Measurements from ENCODE around the gene CCL11. TPM values are rescaled to one million over a fixed set of nuclear protein-coding genes. Genes with fewer than 3 reads are reported as not detected.
"Not testable (repeated sequence)": the region's sequence is repeated elsewhere in the genome, so short reads cannot be mapped to it uniquely, and the experiment has no call there.

The CCL11 gene
- total RNA-seq, 1 donor: not detected

DNA sequence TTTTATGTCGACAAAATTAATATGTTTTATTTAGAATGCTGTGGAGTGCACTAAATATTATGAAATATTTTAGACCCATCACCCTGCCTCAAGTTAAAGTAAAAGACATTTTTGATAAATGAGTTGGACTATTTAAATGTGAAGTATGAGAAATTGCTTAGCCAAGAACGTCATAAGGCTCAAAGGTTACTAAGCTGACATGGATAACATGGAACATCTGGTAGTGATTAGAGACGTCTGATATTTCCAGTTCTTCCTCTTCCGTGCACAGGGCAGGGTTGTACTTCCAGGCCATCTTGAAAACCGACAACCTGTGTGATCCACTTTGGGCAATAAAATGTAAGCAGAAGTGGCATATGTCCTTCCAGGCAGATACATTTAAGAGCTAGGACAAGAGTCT is 26.5 kb downstream of the CCL11 start:
- DNase-seq (ENCODE audit: low read depth): peak; percentile 90
- TF ChIP-seq, protein P1, sequence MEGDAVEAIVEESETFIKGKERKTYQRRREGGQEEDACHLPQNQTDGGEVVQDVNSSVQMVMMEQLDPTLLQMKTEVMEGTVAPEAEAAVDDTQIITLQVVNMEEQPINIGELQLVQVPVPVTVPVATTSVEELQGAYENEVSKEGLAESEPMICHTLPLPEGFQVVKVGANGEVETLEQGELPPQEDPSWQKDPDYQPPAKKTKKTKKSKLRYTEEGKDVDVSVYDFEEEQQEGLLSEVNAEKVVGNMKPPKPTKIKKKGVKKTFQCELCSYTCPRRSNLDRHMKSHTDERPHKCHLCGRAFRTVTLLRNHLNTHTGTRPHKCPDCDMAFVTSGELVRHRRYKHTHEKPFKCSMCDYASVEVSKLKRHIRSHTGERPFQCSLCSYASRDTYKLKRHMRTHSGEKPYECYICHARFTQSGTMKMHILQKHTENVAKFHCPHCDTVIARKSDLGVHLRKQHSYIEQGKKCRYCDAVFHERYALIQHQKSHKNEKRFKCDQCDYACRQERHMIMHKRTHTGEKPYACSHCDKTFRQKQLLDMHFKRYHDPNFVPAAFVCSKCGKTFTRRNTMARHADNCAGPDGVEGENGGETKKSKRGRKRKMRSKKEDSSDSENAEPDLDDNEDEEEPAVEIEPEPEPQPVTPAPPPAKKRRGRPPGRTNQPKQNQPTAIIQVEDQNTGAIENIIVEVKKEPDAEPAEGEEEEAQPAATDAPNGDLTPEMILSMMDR (IDR thresholded peaks at IDR 0.05; ENCODE audit: insufficient read depth, low read length): no peak
- no peak overlapping the region for H3K4me3 ChIP-seq (ENCODE audit: low read depth, low read length)

DNA sequence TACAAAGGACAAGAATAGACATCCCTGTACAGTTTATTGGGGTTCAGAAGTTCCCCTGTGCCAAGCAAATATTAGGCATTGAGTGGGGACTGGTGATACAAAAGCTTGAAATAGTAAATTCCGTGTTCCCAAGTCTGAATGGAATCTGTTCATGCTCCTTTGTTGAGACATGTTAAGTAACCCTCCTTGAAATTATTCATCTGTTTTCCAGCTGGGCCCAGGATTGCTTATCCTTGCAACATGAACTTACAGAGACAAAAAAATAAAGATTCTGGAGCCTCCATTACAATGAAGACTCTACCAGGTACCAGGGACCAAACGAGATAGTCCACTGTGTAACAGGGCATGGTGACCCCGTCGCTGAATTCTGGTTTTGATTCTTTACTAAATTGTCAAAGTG is 27.6 kb downstream of the CCL11 start:
- TF ChIP-seq, protein P1 (IDR thresholded peaks at IDR 0.05; ENCODE audit: insufficient read depth, low read length): no peak
- H3K4me3 ChIP-seq (ENCODE audit: low read depth, low read length): no peak overlapping the region
- DNase-seq (ENCODE audit: low read depth): peak; percentile 77

DNA sequence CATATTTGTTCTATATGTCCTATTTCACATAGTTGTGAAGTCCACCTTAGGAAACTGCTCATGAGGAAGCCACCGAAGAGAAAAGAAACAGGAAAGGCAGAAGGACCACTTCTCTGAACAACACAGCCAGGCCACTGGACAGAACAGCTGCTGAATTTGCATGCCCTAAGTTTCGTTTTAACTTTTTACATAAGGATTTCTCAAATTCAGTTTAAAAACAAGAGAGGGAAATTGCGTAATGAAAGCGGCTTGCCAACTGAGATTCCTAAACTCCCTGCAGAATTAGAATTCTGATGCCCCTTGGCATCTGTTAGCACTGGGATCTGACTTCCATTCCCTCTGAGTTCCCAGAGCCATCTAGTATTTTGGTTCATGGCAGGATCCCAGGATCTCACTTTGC is 28.7 kb downstream of the CCL11 start:
- TF ChIP-seq, protein P1 (IDR thresholded peaks at IDR 0.05; ENCODE audit: insufficient read depth, low read length): peak; percentile 2
- DNase-seq (ENCODE audit: low read depth): peak; percentile 97

DNA sequence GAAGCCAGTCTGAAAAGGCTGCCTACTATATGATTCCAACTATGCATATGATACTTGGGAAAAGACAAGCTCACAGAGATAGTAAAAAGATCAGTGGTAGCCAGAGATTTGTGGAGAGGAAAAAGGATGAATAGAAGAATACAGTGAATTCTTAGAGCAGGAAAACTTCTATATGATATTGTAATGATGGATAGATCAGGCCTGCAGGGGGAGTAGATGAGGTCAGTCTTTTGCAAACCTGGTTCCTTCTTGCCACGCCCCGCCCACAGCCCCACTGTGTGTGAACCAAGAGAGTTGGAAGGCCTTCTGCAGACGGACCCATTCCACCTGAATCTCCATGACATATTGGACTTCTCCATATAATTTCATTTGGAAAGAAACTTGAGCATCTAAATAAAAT is 32.9 kb downstream of the CCL11 start:
- no peak for DNase-seq (ENCODE audit: low read depth)
- TF ChIP-seq, protein P1 (IDR thresholded peaks at IDR 0.05; ENCODE audit: insufficient read depth, low read length): no peak
- no peak overlapping the region for H3K4me3 ChIP-seq (ENCODE audit: low read depth, low read length)

More for the DNA sequence above, 28.7 kb downstream of the CCL11 start:
- H3K4me3 ChIP-seq (ENCODE audit: low read depth, low read length): no peak overlapping the region

DNA sequence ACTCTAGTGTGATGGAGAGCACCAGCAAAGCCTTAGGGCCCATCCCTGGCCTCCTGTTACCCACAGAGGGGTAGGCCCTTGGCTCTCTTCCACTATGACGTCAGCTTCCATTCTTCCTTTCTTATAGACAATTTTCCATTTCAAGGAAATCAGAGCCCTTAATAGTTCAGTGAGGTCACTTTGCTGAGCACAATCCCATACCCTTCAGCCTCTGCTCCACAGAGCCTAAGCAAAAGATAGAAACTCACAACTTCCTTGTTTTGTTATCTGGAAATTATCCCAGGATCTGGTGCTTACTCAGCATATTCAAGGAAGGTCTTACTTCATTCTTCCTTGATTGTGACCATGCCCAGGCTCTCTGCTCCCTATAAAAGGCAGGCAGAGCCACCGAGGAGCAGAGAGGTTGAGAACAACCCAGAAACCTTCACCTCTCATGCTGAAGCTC is 33.5 kb downstream of the CCL11 start, which contains the start of gene CCL8:
TSS of gene CCL8 (plus strand) at position 397 of the 445 bp plus-strand sequence. CDS start 67 bp downstream, outside the sequence.
- DNase-seq (ENCODE audit: low read depth): peak; percentile 28
- TF ChIP-seq, protein P1 (IDR thresholded peaks at IDR 0.05; ENCODE audit: insufficient read depth, low read length): no peak
- no peak within 1 kb of the TSS for H3K4me3 ChIP-seq (ENCODE audit: low read depth, low read length)

DNA sequence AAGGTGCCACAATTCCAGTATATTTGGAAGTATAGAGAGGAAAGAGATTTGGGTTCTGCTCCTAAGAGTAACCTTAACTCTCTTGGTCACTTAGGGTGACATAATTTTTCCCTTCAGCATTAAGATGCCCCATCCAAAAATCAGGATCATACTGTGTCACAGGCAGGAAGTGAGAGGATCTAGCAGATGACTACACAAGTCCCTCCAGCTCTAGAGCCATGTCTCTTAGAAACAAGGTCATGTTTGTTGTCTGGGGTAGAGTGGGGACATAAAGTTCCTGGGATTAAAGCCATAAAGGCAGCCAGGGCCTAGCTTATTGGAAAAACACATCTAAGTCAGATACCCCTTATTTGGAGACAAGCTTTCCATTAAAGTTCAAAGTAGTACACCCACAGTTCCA is 36.4 kb downstream of the CCL11 start:
- no peak for DNase-seq (ENCODE audit: low read depth)
- no peak overlapping the region for H3K4me3 ChIP-seq (ENCODE audit: low read depth, low read length)
- TF ChIP-seq, protein P1 (IDR thresholded peaks at IDR 0.05; ENCODE audit: insufficient read depth, low read length): no peak

DNA sequence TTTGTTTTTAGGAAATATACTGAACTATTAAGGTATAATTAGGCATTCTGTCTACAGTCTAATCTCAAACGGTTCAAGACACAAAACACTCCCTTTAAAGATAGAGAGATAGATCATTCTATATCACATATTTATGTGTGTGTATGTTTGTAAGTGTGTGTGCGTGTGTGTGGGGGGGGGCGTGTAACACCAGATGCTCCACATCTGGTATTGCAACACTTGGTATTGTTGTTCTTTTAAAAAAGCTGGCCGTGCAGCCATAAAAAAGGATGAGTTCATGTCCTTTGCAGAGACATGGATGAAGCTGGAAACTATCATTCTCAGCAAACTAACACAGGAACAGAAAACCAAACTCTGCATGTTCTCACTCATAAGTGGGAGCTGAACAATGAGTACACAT is 42.0 kb downstream of the CCL11 start:
- not testable (repeated sequence) for H3K4me3 ChIP-seq (ENCODE audit: low read depth, low read length)
- DNase-seq (ENCODE audit: low read depth): peak; percentile 44
